Measurements from ENCODE around the gene PDZD4. TPM values are rescaled to one million over a fixed set of nuclear protein-coding genes. Genes with fewer than 3 reads are reported as not detected.

Gene PDZD4
- total RNA-seq, 3 donors from 2014 or later (not counting 1 experiment from before 2014, with no cell fraction given) = 101 to 177 (median 157) TPM

DNA sequence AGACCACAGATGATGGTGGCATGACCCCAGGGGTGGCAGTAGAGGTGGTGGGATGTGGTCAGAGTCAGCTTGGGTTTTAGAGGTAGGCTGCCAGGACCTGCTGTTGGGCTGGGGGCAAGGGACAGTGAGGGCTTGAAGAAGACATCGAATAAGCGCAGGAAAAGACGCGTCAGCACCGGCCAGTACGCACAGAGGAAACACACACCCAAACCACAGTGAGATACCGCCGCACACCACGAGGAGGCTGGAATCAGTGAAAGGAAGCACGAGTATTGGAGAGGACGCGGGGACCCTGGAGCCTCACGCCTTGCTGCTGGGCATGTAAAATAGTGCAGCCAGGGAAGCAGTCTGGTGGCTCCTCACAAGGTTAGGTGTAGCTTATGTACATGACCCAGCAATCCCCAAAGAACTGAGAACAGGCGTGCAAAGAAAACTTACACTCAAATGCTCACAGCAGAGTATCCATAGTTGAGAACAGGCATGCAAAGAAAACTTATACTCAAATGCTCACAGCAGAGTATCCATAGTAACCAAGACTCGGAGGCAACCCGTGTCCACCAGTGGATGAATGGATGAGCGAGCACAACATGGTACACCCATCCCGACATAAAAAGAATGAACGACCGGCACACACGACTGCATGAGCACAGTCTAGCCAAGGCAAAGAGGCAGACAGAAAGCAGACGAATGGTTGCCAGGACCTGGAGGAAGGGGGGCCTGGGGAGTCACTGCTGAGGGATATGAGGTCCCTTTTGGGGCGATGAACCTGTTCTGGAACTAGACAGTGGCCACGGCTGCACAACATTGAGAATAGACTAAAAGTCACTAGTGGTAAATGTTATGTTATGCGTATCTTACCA is 13.3 kb downstream of the PDZD4 start:
- ATAC-seq = peak; percentile 60 to 71 (median 68)
- intact Hi-C loops (cut with micrococcal nuclease) = loop anchor here (5.0 kb wide), 1 partner anchor 90 kb away; no protein-coding TSS in a partner anchor
- peaks cover 71% of the 10 kb centered on the region for H3K4me1 ChIP-seq (ENCODE audit: control insufficient read depth, insufficient read depth, low read length)
- no peaks in the 10 kb centered on the region for H3K36me3 ChIP-seq (ENCODE audit: control insufficient read depth, insufficient read depth, low read length)
- 46% methylated on average over 16 of the region's 25 CpGs for whole genome bisulfite sequencing (ENCODE audit: insufficient coverage)
- no peaks in the 10 kb centered on the region for H3K9me3 ChIP-seq (ENCODE audit: control insufficient read depth, insufficient read depth, low read length)
- Mint-ChIP-seq H3K9me3 (no peaks in the 10 kb centered on the region), H3K27ac (peak overlapping the region; percentile 71 to 87), H3K27me3 (ENCODE audit: low read depth in 2 of 2) (peaks cover 0 to 7% of the 10 kb centered on the region in 2 donors), H3K4me1 (peaks cover 52 to 58% of the 10 kb centered on the region in 2 donors), H3K36me3 (no peaks in the 10 kb centered on the region), H3K4me3 (peak overlapping the region; percentile 78)
- DNase-seq = peak; percentile 56 to 74
- H3K4me3 ChIP-seq (ENCODE audit: low read length) = no peak overlapping the region
- TF ChIP-seq, protein P1, sequence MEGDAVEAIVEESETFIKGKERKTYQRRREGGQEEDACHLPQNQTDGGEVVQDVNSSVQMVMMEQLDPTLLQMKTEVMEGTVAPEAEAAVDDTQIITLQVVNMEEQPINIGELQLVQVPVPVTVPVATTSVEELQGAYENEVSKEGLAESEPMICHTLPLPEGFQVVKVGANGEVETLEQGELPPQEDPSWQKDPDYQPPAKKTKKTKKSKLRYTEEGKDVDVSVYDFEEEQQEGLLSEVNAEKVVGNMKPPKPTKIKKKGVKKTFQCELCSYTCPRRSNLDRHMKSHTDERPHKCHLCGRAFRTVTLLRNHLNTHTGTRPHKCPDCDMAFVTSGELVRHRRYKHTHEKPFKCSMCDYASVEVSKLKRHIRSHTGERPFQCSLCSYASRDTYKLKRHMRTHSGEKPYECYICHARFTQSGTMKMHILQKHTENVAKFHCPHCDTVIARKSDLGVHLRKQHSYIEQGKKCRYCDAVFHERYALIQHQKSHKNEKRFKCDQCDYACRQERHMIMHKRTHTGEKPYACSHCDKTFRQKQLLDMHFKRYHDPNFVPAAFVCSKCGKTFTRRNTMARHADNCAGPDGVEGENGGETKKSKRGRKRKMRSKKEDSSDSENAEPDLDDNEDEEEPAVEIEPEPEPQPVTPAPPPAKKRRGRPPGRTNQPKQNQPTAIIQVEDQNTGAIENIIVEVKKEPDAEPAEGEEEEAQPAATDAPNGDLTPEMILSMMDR (IDR thresholded peaks at IDR 0.05) = no peak
- peak overlapping the region; percentile 27 for H3K27ac ChIP-seq (ENCODE audit: low read length)
- H3K27me3 ChIP-seq (ENCODE audit: control insufficient read depth, insufficient read depth, low read length) = no peaks in the 10 kb centered on the region

DNA sequence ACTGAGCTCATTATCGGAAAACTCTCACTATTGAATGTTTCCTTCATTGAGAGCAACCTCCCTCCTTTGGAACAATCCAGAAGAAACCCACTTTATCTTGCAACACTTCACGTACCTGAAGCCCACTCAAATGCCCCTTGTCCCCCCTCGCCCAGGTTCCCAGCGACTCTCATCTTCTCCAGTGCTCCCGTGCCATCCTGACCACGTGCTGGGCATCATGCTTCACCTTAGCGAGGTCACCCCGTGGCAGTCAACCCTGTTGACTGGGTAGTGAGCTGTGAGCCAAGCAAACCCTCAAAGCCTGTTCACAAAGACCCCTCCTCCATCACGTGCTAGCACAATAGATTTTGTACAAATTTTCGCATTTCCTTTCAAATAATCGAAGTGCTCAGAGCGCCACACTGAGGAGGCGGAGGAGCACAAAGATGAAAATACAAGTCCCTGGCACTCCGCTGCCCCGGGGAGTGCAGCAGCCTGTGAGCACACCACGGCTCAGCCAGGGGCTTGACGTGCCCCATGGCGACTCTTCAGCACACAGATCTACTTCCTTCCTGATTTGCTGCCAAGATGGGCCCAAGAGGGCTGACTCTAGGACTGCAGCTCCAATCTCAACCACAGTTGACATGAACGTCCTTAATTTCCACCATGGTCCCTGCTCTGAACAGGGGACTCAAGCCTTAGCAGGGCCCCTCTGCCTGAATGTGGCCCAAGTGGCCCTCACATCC is 15.6 kb downstream of the PDZD4 start:
- TF ChIP-seq, protein P1 (IDR thresholded peaks at IDR 0.05) = no peak
- Mint-ChIP-seq H3K4me3 (peak overlapping the region; percentile 35), H3K9me3 (no peaks in the 10 kb centered on the region), H3K27ac (peak overlapping the region in 1 of 2 donors; percentile 76), H3K36me3 (no peaks in the 10 kb centered on the region), H3K27me3 (ENCODE audit: low read depth in 2 of 2) (peaks cover 0 to 7% of the 10 kb centered on the region in 2 donors), H3K4me1 (peaks cover 42 to 47% of the 10 kb centered on the region in 2 donors)
- H3K4me1 ChIP-seq (ENCODE audit: control insufficient read depth, insufficient read depth, low read length) = peaks cover 48% of the 10 kb centered on the region
- H3K4me3 ChIP-seq (ENCODE audit: low read length) = no peak overlapping the region
- no peak for ATAC-seq
- 54% methylated on average over 18 of the region's 19 CpGs for WGBS (ENCODE audit: insufficient coverage)
- intact Hi-C loops (cut with micrococcal nuclease) = loop anchor here (5.0 kb wide), 1 partner anchor 93 kb away; no protein-coding TSS in a partner anchor
- no peaks in the 10 kb centered on the region for H3K36me3 ChIP-seq (ENCODE audit: control insufficient read depth, insufficient read depth, low read length)
- H3K9me3 ChIP-seq (ENCODE audit: control insufficient read depth, insufficient read depth, low read length) = no peaks in the 10 kb centered on the region
- H3K27ac ChIP-seq (ENCODE audit: low read length) = no peak overlapping the region
- H3K27me3 ChIP-seq (ENCODE audit: control insufficient read depth, insufficient read depth, low read length) = no peaks in the 10 kb centered on the region
- DNase-seq = no peak

DNA sequence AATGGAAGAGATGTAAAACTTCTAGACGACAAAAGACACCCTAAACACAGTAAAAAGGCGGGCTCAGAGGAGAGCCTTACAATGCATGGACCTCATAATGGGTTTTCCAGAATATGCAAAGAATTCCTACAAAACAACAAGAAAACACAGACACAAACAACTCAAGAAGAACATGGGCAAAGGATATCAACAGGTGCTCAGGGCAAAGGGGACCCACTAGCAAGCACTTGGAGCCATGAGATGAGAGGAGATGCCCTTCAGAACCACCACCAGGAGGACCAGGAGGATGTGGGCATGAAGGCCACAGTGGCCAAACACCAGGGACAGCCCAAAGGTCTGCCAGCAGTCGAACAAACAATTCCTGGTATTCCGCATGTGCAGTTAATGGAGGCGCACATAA is 17.2 kb downstream of the PDZD4 start:
- intact Hi-C loops (cut with micrococcal nuclease) = no loop called here
- Histone ChIP-seq H3K27me3 (ENCODE audit: control insufficient read depth, insufficient read depth, low read length) (no peaks in the 10 kb centered on the region), H3K9me3 (ENCODE audit: control insufficient read depth, insufficient read depth, low read length) (no peaks in the 10 kb centered on the region), H3K36me3 (ENCODE audit: control insufficient read depth, insufficient read depth, low read length) (no peaks in the 10 kb centered on the region), H3K4me1 (ENCODE audit: control insufficient read depth, insufficient read depth, low read length) (peaks cover 34% of the 10 kb centered on the region), H3K4me3 (ENCODE audit: low read length) (no peak overlapping the region), H3K27ac (ENCODE audit: low read length) (no peak overlapping the region)
- H3K27ac Mint-ChIP-seq = no peak overlapping the region
- H3K36me3 Mint-ChIP-seq = no peaks in the 10 kb centered on the region
- DNase-seq (no peak), ATAC-seq (no peak)
- TF ChIP-seq, protein P1 (IDR thresholded peaks at IDR 0.05) = no peak
- peaks cover 0 to 7% of the 10 kb centered on the region in 2 donors for H3K27me3 Mint-ChIP-seq (ENCODE audit: low read depth in 2 of 2)
- peaks cover 36 to 42% of the 10 kb centered on the region in 2 donors for H3K4me1 Mint-ChIP-seq
- H3K4me3 Mint-ChIP-seq = no peak overlapping the region
- no peaks in the 10 kb centered on the region for H3K9me3 Mint-ChIP-seq
- 97% methylated on average over 5 of the region's 5 CpGs for WGBS (ENCODE audit: insufficient coverage)
